Measurements from ENCODE around the gene HIKESHI. TPM values are rescaled to one million over a fixed set of nuclear protein-coding genes. Genes with fewer than 3 reads are reported as not detected.

The HIKESHI gene
- polyA plus RNA-seq, 1 experiment: 60.5 TPM

- ChIA-PET CTCF (interaction anchor here (0.5 to 4.8 kb wide), 3 partner anchors 32 to 624 kb away, joined by 3 to 25 read pairs (median 3); no protein-coding TSS in a partner anchor), POLR2A (no interaction called here)
- DNase-seq (ENCODE audit: low read depth): no peak
- no peak for TF ChIP-seq CTCF (IDR thresholded peaks at IDR 0.05; ENCODE audit: insufficient read depth, low read depth, low read length)
- Histone ChIP-seq H3K36me3 (ENCODE audit: control insufficient read depth, insufficient read depth, low read length) (no peaks in the 10 kb centered on the region), H3K27me3 (ENCODE audit: control insufficient read depth, insufficient read depth, low read length) (no peaks in the 10 kb centered on the region), H3K4me3 (ENCODE audit: low read depth, low read length) (no peak overlapping the region)
Measured at GRCh38 chr11:86363424-86363823, 61.4 kb downstream of the HIKESHI start.

- no peak for TF ChIP-seq CTCF (IDR thresholded peaks at IDR 0.05; ENCODE audit: insufficient read depth, low read depth, low read length)
- CTCF ChIA-PET: no interaction called here
- DNase-seq (ENCODE audit: low read depth): peak; percentile 29
- no peaks in the 10 kb centered on the region for H3K36me3 ChIP-seq (ENCODE audit: control insufficient read depth, insufficient read depth, low read length)
- no peaks in the 10 kb centered on the region for H3K27me3 ChIP-seq (ENCODE audit: control insufficient read depth, insufficient read depth, low read length)
- no peak overlapping the region for H3K4me3 ChIP-seq (ENCODE audit: low read depth, low read length)
- POLR2A ChIA-PET: no interaction called here
Measured at GRCh38 chr11:86365546-86365945, 63.5 kb downstream of the HIKESHI start.

GRCh38 chr11:86369668-86370067 lies 67.6 kb downstream of the HIKESHI start:
- Histone ChIP-seq H3K27me3 (ENCODE audit: control insufficient read depth, insufficient read depth, low read length) (no peaks in the 10 kb centered on the region), H3K4me3 (ENCODE audit: low read depth, low read length) (no peak overlapping the region), H3K36me3 (ENCODE audit: control insufficient read depth, insufficient read depth, low read length) (no peaks in the 10 kb centered on the region)
- ChIA-PET CTCF (interaction anchor here (1.5 kb wide), 1 partner anchor 49 kb away, joined by 7 read pairs; no protein-coding TSS in a partner anchor), POLR2A (interaction anchor here (0.6 kb wide), 1 partner anchor 25 kb away, joined by 4 read pairs; no protein-coding TSS in a partner anchor)
- no peak for DNase-seq (ENCODE audit: low read depth)
- TF ChIP-seq CTCF (IDR thresholded peaks at IDR 0.05; ENCODE audit: insufficient read depth, low read depth, low read length): no peak

- Histone ChIP-seq H3K36me3 (ENCODE audit: control insufficient read depth, insufficient read depth, low read length) (no peaks in the 10 kb centered on the region), H3K4me3 (ENCODE audit: low read depth, low read length) (no peak overlapping the region), H3K27me3 (ENCODE audit: control insufficient read depth, insufficient read depth, low read length) (no peaks in the 10 kb centered on the region)
- POLR2A ChIA-PET: no interaction called here
- CTCF ChIA-PET: interaction anchor here (1.5 kb wide), 1 partner anchor 48 kb away, joined by 7 read pairs; no protein-coding TSS in a partner anchor
- DNase-seq (ENCODE audit: low read depth): no peak
- TF ChIP-seq CTCF (IDR thresholded peaks at IDR 0.05; ENCODE audit: insufficient read depth, low read depth, low read length): no peak
Measured at GRCh38 chr11:86370171-86370570, 68.1 kb downstream of the HIKESHI start.

GRCh38 chr11:86370922-86371594 lies 69.0 kb downstream of the HIKESHI start:
- DNase-seq (ENCODE audit: low read depth): peak; percentile 1
- H3K4me3 ChIP-seq (ENCODE audit: low read depth, low read length): no peak overlapping the region
- POLR2A ChIA-PET: no interaction called here
- CTCF ChIA-PET: interaction anchor here (1.2 kb wide), 1 partner anchor 10 kb away, joined by 3 read pairs; no protein-coding TSS in a partner anchor
- no peaks in the 10 kb centered on the region for H3K27me3 ChIP-seq (ENCODE audit: control insufficient read depth, insufficient read depth, low read length)
- H3K36me3 ChIP-seq (ENCODE audit: control insufficient read depth, insufficient read depth, low read length): no peaks in the 10 kb centered on the region
- TF ChIP-seq CTCF (IDR thresholded peaks at IDR 0.05; ENCODE audit: insufficient read depth, low read depth, low read length): no peak

Measured in BJ (cell line).